ENCODE measurements around the gene GNG4. TPM values are rescaled to one million over a fixed set of nuclear protein-coding genes. Genes with fewer than 3 reads are reported as not detected.

Gene GNG4
- total RNA-seq, 1 donor from 2014 or later, result 0.11 TPM

DNA sequence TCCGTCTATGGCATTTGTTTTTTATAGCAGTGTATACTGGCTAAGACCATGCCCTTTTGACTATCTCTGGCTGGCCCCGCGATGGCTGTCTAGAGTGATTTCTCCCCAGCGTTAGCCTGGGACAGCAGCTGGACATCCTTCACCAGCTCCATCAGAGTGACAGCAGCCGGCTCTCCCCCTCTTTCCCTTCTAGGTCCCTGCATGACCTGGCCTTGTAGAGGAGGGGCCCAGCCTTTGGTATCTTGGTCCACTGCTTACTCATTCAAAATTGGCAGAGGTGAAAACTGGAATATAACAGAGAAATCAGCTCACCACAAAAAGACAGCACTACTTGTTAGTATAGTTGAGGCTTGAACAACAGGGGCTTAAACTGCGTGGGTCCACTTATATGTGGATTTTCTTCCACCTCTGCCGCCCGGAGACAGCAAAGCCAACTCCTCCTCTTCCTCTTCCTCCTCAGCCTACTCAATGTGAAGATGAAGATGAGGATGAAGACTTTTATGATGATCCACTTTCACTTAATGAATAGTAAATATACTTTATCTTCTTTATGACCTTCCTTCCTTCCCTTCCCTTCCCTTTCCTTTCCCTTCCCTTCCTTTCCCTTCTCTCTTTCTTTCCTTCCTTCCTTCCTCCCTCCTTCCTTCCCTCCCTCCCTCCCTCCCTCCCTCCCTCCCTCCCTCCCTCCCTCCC is 116.0 kb downstream of the GNG4 start:
- H3K4me1 ChIP-seq, result no peaks in the 10 kb centered on the region
- H3K4me3 ChIP-seq, result no peak overlapping the region
- peaks cover 11% of the 10 kb centered on the region for H3K27me3 ChIP-seq (ENCODE audit: low read depth)
- no peak overlapping the region for H3K27ac ChIP-seq (replicated peaks)
- intact Hi-C loops (cut with micrococcal nuclease), result no loop called here
- no peaks in the 10 kb centered on the region for H3K9me3 ChIP-seq (replicated peaks)
- no peaks in the 10 kb centered on the region for H3K36me3 ChIP-seq
- TF ChIP-seq, protein P1, sequence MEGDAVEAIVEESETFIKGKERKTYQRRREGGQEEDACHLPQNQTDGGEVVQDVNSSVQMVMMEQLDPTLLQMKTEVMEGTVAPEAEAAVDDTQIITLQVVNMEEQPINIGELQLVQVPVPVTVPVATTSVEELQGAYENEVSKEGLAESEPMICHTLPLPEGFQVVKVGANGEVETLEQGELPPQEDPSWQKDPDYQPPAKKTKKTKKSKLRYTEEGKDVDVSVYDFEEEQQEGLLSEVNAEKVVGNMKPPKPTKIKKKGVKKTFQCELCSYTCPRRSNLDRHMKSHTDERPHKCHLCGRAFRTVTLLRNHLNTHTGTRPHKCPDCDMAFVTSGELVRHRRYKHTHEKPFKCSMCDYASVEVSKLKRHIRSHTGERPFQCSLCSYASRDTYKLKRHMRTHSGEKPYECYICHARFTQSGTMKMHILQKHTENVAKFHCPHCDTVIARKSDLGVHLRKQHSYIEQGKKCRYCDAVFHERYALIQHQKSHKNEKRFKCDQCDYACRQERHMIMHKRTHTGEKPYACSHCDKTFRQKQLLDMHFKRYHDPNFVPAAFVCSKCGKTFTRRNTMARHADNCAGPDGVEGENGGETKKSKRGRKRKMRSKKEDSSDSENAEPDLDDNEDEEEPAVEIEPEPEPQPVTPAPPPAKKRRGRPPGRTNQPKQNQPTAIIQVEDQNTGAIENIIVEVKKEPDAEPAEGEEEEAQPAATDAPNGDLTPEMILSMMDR (IDR thresholded peaks at IDR 0.05; ENCODE audit: borderline replicate concordance), result no peak
- DNase-seq, result no peak

DNA sequence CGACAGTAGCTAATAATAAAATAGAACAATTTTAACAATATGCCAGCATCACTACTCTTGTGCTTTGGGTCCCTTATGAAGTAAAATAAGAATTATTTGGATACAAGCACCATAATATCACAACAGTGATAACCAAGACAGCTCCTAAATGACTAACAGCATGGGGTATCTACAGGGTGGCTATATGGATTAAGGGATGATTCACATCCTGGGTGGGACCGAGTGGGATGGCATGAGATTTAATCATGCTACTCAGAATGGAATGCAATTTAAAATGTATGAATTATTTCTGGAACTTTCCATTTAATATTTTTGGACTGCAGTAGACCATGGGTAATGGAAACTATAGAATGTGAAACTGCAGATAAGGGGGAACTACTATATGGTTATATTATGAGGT is 117.2 kb downstream of the GNG4 start:
- H3K36me3 ChIP-seq, result no peaks in the 10 kb centered on the region
- H3K4me1 ChIP-seq, result no peaks in the 10 kb centered on the region
- no peak overlapping the region for H3K27ac ChIP-seq (replicated peaks)
- DNase-seq, result no peak
- intact Hi-C loops (cut with micrococcal nuclease), result no loop called here
- H3K27me3 ChIP-seq (ENCODE audit: low read depth), result peaks cover 11% of the 10 kb centered on the region
- H3K9me3 ChIP-seq (replicated peaks), result no peaks in the 10 kb centered on the region
- no peak overlapping the region for H3K4me3 ChIP-seq
- TF ChIP-seq, protein P1 (IDR thresholded peaks at IDR 0.05; ENCODE audit: borderline replicate concordance), result no peak

DNA sequence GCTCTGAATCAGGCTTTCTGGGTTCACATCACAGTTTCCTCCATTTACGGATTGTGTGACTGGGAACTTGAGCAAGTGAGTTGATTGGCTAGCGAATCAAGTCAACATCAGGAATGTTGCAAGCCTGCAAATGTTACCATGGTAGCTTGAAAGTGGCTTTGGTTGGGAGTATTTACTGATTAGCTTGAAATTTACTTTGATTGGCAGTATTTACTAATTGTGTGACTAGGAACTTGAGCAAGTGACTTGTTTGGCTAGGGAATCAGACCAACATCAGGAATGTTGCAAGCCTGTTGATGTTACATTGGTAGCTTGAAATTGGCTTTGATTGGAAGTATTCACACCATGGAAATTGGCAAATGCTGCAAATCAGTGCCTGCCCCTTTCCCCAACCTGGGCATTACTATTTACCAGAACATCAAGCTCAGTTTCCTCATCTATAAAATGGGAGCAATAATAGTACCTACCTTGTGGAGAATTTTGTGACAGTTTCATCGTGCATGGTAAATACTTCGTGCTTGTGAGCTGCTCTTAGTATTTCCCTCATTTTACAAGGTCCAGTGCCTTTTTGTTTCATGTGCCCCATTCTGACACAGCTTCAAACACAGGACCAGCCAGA is 122.3 kb downstream of the GNG4 start:
- H3K36me3 ChIP-seq, result no peaks in the 10 kb centered on the region
- H3K27me3 ChIP-seq (ENCODE audit: low read depth), result no peaks in the 10 kb centered on the region
- H3K27ac ChIP-seq (replicated peaks), result no peak overlapping the region
- TF ChIP-seq, protein P1 (IDR thresholded peaks at IDR 0.05; ENCODE audit: borderline replicate concordance), result no peak
- no peak overlapping the region for H3K4me3 ChIP-seq
- H3K4me1 ChIP-seq, result no peaks in the 10 kb centered on the region
- no peak for DNase-seq
- intact Hi-C loops (cut with micrococcal nuclease), result no loop called here
- H3K9me3 ChIP-seq (replicated peaks), result no peaks in the 10 kb centered on the region

DNA sequence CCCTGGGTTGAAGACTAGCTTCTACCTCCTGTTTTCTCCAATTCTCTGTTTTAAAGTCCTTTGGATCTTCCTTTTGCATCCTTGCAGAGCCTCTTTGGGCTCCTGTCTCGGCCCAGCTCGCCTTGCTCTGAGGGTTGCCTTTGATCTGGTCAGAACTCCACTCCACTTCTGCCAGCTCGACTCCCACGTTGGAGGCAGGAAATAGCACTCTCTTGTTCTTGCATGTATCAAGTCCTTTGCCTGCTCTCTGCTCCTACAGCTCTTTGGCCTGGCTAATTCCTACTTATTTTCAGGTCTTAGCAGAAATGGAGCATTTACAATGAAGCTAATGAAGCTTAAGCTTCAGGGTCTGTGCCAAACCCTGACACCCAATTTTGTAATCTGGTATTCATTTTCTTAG is 124.3 kb downstream of the GNG4 start:
- TF ChIP-seq, protein P1 (IDR thresholded peaks at IDR 0.05; ENCODE audit: borderline replicate concordance), result no peak
- Histone ChIP-seq H3K27ac (replicated peaks) (no peak overlapping the region), H3K36me3 (no peaks in the 10 kb centered on the region), H3K4me3 (no peak overlapping the region), H3K4me1 (no peaks in the 10 kb centered on the region), H3K27me3 (ENCODE audit: low read depth) (no peaks in the 10 kb centered on the region), H3K9me3 (replicated peaks) (no peaks in the 10 kb centered on the region)
- intact Hi-C loops (cut with micrococcal nuclease), result no loop called here
- DNase-seq, result no peak

DNA sequence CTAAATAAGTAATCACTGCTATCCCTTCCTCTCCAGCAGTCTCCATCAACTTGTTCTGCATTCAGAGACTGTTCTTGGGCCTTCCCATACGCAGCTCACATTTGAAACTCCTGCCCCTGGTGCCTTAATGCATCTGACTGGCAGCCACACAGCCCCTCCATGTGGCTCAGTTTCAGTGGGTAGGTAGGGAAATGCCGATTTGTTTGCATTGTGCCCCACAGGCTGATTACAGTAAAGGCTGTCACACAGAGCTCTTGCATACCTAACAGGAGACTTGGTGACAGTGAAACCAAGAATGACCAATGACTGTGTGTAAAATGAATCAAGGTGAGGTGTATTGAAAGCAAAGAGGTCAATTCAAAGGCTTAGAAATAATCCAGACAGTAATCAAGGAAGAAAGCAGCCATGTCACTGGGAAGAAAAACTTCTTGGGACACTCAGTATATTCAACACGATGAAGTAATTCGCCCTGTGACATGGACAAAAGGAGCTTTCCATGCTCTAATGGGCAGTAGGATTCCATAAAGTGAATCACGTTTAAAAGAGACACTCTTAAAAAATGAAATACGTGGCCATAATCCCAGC is 132.6 kb downstream of the GNG4 start:
- Histone ChIP-seq H3K9me3 (replicated peaks) (no peaks in the 10 kb centered on the region), H3K27me3 (ENCODE audit: low read depth) (peaks cover 5% of the 10 kb centered on the region), H3K4me1 (no peaks in the 10 kb centered on the region), H3K27ac (replicated peaks) (no peak overlapping the region), H3K36me3 (no peaks in the 10 kb centered on the region), H3K4me3 (no peak overlapping the region)
- intact Hi-C loops (cut with micrococcal nuclease), result no loop called here
- DNase-seq, result no peak
- TF ChIP-seq, protein P1 (IDR thresholded peaks at IDR 0.05; ENCODE audit: borderline replicate concordance), result no peak
